Glutamatergic neuron (in vitro differentiated cells): ENCODE results near the gene EN2. TPM values are rescaled to one million over a fixed set of nuclear protein-coding genes. Genes with fewer than 3 reads are reported as not detected.

Experiments used
- DNase-seq: peaks from one replicate; pipeline ENCODE4 v3.0.0; 2022
- H3K27ac Mint-ChIP-seq: one replicate; pipeline ENCODE4 v1.8.0; 2020; ENCODE audit warnings: mild to moderate bottlenecking, mixed read lengths, inconsistent platforms; ENCODE audit not compliant: unreplicated experiment
- H3K27me3 Mint-ChIP-seq: one replicate; pipeline ENCODE4 v1.8.0; 2020; ENCODE audit warnings: mild to moderate bottlenecking, moderate library complexity, mixed read lengths, inconsistent platforms; ENCODE audit not compliant: unreplicated experiment
- H3K36me3 Mint-ChIP-seq: one replicate; pipeline ENCODE4 v1.8.0; 2020; ENCODE audit warnings: mild to moderate bottlenecking, mixed read lengths, inconsistent platforms; ENCODE audit not compliant: unreplicated experiment
- H3K4me1 Mint-ChIP-seq: one replicate; pipeline ENCODE4 v1.8.0; 2020; ENCODE audit warnings: mild to moderate bottlenecking, low read depth, mixed read lengths, inconsistent platforms; ENCODE audit not compliant: unreplicated experiment
- H3K4me3 Mint-ChIP-seq: one replicate; pipeline ENCODE4 v1.8.0; 2020; ENCODE audit warnings: mild to moderate bottlenecking, mixed read lengths, inconsistent platforms; ENCODE audit not compliant: unreplicated experiment
- H3K9me3 Mint-ChIP-seq: one replicate; pipeline ENCODE4 v1.8.0; 2020; ENCODE audit warnings: mild to moderate bottlenecking, moderate library complexity, mixed read lengths, inconsistent platforms; ENCODE audit not compliant: unreplicated experiment
- CTCF ChIP-seq: fragments of 200-600 bp; sonication (generic); IDR thresholded peaks from one replicate; pipeline ENCODE4 v1.5.0; 2021; ENCODE audit not compliant: partially characterized antibody, unreplicated experiment
- total RNA-seq: library from RNA; stranded (reverse); fragmentation: NEBNext Ultra II Directional; extraction: Animal tissue kit (Norgen Biotek cat#: 25700); gene quantifications from one replicate; pipeline ENCODE4 v1.2.1, GENCODE V29; 2021; ENCODE audit not compliant: unreplicated experiment

The EN2 gene
- total RNA-seq, 1 donor from 2014 or later = 0.20 TPM

GRCh38 chr7:155461631-155462030 is 3.7 kb downstream of the EN2 start:
- Mint-ChIP-seq H3K9me3 (peaks cover 3% of the 10 kb centered on the region), H3K4me3 (no peak overlapping the region), H3K27me3 (peaks cover 50% of the 10 kb centered on the region), H3K36me3 (no peaks in the 10 kb centered on the region), H3K27ac (no peak overlapping the region), H3K4me1 (peaks cover 2% of the 10 kb centered on the region)
- TF ChIP-seq CTCF = no peak
- DNase-seq = no peak

GRCh38 chr7:155462163-155462735 is 4.3 kb downstream of the EN2 start:
- Mint-ChIP-seq H3K9me3 (peaks cover 3% of the 10 kb centered on the region), H3K4me1 (peaks cover 2% of the 10 kb centered on the region), H3K4me3 (no peak overlapping the region), H3K27me3 (peaks cover 47% of the 10 kb centered on the region), H3K36me3 (no peaks in the 10 kb centered on the region), H3K27ac (no peak overlapping the region)
- DNase-seq = no peak
- TF ChIP-seq CTCF = no peak

GRCh38 chr7:155463114-155463811 is 5.3 kb downstream of the EN2 start:
- H3K36me3 Mint-ChIP-seq = no peaks in the 10 kb centered on the region
- H3K4me3 Mint-ChIP-seq = no peak overlapping the region
- H3K9me3 Mint-ChIP-seq = peaks cover 3% of the 10 kb centered on the region
- DNase-seq = no peak
- no peak overlapping the region for H3K27ac Mint-ChIP-seq
- H3K4me1 Mint-ChIP-seq = peaks cover 2% of the 10 kb centered on the region
- TF ChIP-seq CTCF = no peak
- H3K27me3 Mint-ChIP-seq = peaks cover 52% of the 10 kb centered on the region

GRCh38 chr7:155464183-155464582 is 6.3 kb downstream of the EN2 start:
- DNase-seq = no peak
- H3K4me1 Mint-ChIP-seq = peaks cover 2% of the 10 kb centered on the region
- H3K27ac Mint-ChIP-seq = no peak overlapping the region
- H3K27me3 Mint-ChIP-seq = peaks cover 55% of the 10 kb centered on the region
- TF ChIP-seq CTCF = no peak
- H3K9me3 Mint-ChIP-seq = peaks cover 3% of the 10 kb centered on the region
- H3K4me3 Mint-ChIP-seq = no peak overlapping the region
- H3K36me3 Mint-ChIP-seq = no peaks in the 10 kb centered on the region
